ENCODE measurements around the gene FOXO3. TPM values are rescaled to one million over a fixed set of nuclear protein-coding genes. Genes with fewer than 3 reads are reported as not detected.

The FOXO3 gene
- total RNA-seq, 4 donors from 2014 or later, result 146 to 200 (median 166) TPM

DNA sequence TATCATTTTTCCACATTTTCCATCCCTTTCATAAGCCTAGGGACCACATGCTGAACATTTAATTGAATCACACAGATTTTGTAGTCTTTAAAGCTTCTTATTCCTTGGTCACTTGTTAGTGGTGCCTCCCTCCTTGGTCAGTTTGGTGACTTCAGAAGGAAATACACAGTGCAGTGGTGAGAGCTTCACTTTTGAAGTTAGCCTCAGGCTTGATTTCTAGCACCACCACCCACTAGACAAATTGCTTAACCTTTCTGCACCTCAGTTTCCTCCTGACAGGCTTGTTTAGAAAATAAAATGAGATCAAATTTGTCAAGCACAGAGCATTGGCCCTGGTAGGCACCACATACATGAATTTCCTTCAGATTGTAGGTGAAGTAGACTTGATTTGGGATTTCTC lies 91.7 kb downstream of the FOXO3 start:
- Histone ChIP-seq H3K4me1 (peaks cover 4 to 100% (median 74%) of the 10 kb centered on the region in 4 donors), H3K4me3 (no peak overlapping the region), H3K36me3 (peaks cover 0 to 4% (median 0%) of the 10 kb centered on the region in 3 donors), H3K27ac (peak overlapping the region; percentile 67 to 93 (median 86)), H3K9me3 (no peaks in the 10 kb centered on the region), H3K27me3 (no peaks in the 10 kb centered on the region)
- TF ChIP-seq EP300 (IDR thresholded peaks at IDR 0.05) (no peak), POLR2A (IDR thresholded peaks at IDR 0.05) (no peak)
- TF ChIP-seq, protein P1, sequence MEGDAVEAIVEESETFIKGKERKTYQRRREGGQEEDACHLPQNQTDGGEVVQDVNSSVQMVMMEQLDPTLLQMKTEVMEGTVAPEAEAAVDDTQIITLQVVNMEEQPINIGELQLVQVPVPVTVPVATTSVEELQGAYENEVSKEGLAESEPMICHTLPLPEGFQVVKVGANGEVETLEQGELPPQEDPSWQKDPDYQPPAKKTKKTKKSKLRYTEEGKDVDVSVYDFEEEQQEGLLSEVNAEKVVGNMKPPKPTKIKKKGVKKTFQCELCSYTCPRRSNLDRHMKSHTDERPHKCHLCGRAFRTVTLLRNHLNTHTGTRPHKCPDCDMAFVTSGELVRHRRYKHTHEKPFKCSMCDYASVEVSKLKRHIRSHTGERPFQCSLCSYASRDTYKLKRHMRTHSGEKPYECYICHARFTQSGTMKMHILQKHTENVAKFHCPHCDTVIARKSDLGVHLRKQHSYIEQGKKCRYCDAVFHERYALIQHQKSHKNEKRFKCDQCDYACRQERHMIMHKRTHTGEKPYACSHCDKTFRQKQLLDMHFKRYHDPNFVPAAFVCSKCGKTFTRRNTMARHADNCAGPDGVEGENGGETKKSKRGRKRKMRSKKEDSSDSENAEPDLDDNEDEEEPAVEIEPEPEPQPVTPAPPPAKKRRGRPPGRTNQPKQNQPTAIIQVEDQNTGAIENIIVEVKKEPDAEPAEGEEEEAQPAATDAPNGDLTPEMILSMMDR (IDR thresholded peaks at IDR 0.05), result no peak
- DNase-seq (ENCODE audit: low spot score in 2 of 2), result no peak

DNA sequence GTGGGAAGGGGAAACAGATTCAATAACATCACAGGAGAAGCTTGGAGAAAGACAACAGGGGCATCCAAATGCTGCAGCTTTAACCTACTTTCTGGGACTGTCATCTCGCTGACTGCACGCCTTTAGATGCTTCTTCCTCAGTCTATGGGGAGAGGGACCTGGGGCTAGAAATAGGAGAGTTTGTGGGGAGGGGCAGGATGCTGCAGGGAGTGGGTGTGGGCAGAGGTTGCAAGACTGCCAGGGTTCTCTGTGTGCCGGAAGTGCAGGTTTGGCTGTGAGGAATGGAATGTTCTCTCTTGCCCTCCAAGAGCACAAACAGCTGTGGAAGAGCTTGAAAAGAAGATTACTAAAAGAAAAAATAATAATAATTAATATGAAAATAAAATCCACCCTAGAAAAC lies 93.2 kb downstream of the FOXO3 start:
- WGBS, 2 donors, result 41 to 43% methylated on average over 3 of the region's 3 CpGs
- peaks cover 4 to 97% (median 77%) of the 10 kb centered on the region in 4 donors for H3K4me1 ChIP-seq
- H3K4me3 ChIP-seq, result no peak overlapping the region
- no peaks in the 10 kb centered on the region for H3K36me3 ChIP-seq
- H3K27me3 ChIP-seq, result no peaks in the 10 kb centered on the region
- H3K27ac ChIP-seq, result peak overlapping the region; percentile 67 to 93 (median 86)
- H3K9me3 ChIP-seq, result no peaks in the 10 kb centered on the region
- peak; percentile 55 to 74 for DNase-seq (ENCODE audit: low spot score in 2 of 2)
- TF ChIP-seq, protein P1 (IDR thresholded peaks at IDR 0.05), result no peak
- peak; percentile 67 to 89 for TF ChIP-seq EP300 (IDR thresholded peaks at IDR 0.05)

DNA sequence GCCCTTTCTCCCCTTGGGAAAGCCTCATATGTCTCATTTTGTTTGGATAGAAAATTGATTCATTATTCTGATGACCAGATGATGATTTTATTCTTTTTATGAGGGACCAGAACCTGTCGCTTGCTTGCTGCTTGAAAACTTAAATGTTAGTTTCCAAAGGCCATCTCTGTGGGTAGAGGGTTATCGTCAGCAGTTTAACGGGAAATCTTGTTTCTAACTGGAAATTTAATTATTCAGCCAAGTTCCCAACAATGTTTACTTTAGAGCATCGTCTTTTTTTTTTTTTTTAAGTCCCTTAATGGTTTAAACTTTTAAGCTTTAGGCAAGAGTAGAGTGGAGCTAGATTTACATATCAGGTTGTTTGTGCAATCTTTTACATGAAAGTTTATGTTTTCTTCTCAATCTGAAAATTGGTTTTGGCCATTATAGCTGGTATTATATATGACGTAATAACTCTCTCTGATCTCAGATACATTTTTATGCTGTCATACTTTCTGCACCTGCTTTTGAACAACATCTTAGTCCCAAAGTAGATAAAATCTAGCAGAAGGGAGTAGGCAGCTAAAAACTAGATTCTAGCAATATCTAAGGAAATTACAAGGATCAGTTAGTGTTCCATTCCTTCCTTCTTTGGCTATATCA lies 93.9 kb downstream of the FOXO3 start:
- 29 to 31% methylated on average over 5 of the region's 5 CpGs for WGBS, 2 donors

DNA sequence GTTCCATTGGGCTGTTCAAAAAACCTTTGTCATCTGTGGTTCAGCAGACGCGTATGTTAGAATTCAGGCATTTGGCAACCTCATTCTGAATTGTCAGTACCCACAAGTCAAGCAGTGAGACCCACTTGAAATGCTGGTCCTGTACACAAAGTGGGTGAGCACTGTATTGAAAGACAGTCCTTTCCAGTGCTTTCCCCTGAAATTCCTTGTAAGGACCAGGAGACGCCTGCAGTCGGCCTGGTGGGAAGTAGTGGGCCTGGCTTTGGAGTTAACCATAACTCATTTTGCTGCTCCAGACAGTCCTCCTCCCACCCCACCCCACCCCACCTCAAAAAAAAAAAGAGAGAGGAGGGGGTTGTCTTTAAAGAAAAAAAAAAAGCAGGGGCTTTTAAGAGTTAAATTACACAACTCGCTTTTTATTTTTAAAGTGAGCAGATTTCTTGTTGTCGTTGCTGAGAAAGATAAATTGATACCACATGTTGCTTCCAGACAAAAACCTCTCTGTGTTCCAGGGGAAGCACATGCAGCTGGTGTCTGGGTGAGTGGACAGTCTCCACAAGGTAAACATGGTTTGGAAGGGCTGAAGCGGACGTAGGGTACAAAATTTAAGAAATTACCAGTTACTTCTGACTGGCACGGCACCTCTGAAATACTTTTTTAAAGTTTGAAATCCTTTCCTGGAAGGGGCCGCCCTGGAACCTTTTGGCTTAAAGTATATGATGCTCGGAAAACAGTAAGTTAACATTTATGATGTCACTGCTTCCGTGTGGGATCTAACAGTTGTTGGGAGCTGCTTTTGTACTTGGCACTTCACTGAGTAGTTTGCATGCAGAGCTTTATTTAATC lies 95.3 kb downstream of the FOXO3 start:
- peak overlapping the region in 3 of 4 donors; percentile 9 to 48 (median 17) for H3K4me3 ChIP-seq
- H3K27ac ChIP-seq, result peak overlapping the region; percentile 67 to 93 (median 86)
- no peaks in the 10 kb centered on the region for H3K9me3 ChIP-seq
- peaks cover 4 to 97% (median 67%) of the 10 kb centered on the region in 4 donors for H3K4me1 ChIP-seq
- peak in 1 of 2 donors; percentile 53 for DNase-seq (ENCODE audit: low spot score in 2 of 2)
- 36 to 37% methylated on average over 12 of the region's 12 CpGs for WGBS, 2 donors
- no peaks in the 10 kb centered on the region for H3K36me3 ChIP-seq
- no peak for TF ChIP-seq POLR2A (IDR thresholded peaks at IDR 0.05)
- peak in 1 of 2 donors; percentile 82 for TF ChIP-seq EP300 (IDR thresholded peaks at IDR 0.05)
- TF ChIP-seq, protein P1 (IDR thresholded peaks at IDR 0.05), result no peak
- no peaks in the 10 kb centered on the region for H3K27me3 ChIP-seq

More for the DNA sequence above, 93.9 kb downstream of the FOXO3 start:
- Histone ChIP-seq H3K27me3 (no peaks in the 10 kb centered on the region), H3K4me1 (peaks cover 4 to 97% (median 75%) of the 10 kb centered on the region in 4 donors), H3K9me3 (no peaks in the 10 kb centered on the region), H3K27ac (peak overlapping the region; percentile 67 to 93 (median 86)), H3K4me3 (no peak overlapping the region), H3K36me3 (no peaks in the 10 kb centered on the region)
- TF ChIP-seq POLR2A (IDR thresholded peaks at IDR 0.05) (no peak), EP300 (IDR thresholded peaks at IDR 0.05) (no peak)
- TF ChIP-seq, protein P1 (IDR thresholded peaks at IDR 0.05), result no peak
- DNase-seq (ENCODE audit: low spot score in 2 of 2), result no peak

DNA sequence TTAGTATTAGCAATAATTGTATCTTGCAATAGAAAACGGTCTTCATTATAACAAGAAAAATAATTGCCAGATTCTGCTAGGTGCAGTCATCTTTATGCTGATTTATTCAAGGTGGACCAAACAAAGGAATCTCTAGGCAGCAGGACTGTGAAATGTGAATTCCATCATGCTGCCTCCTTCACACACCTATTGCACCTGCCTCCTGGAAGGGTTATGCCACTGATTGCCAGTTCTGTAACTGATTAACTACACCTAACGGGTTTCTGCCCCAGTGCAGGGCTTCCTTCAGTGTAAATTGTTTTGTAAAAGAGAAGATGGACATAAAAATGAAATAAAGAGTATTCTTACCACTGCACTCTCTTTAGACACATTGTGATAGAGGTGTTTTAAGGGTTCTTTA lies 96.1 kb downstream of the FOXO3 start:
- Histone ChIP-seq H3K36me3 (no peaks in the 10 kb centered on the region), H3K27me3 (no peaks in the 10 kb centered on the region), H3K4me1 (peaks cover 4 to 97% (median 64%) of the 10 kb centered on the region in 4 donors), H3K4me3 (peak overlapping the region; percentile 0 to 48 (median 13)), H3K9me3 (no peaks in the 10 kb centered on the region), H3K27ac (peak overlapping the region in 3 of 4 donors; percentile 67 to 93 (median 90))
- DNase-seq (ENCODE audit: low spot score in 2 of 2), result no peak
- WGBS, 2 donors, result 61% methylated on average over 2 of the region's 2 CpGs
- TF ChIP-seq POLR2A (IDR thresholded peaks at IDR 0.05) (no peak), EP300 (IDR thresholded peaks at IDR 0.05) (no peak)
- TF ChIP-seq, protein P1 (IDR thresholded peaks at IDR 0.05), result no peak
